ENCODE data around the gene RAB28. TPM values are rescaled to one million over a fixed set of nuclear protein-coding genes. Genes with fewer than 3 reads are reported as not detected.
A peak's percentile ranks its signal among the peaks of the same experiment; 100 is the strongest.

RAB28 gene
- total RNA-seq (2021; ENCODE audit: unreplicated experiment) (12.1 TPM), Bru-seq, nascent RNA (percentile 79 among the genes with signal in this experiment), BruChase-seq, experiment 1, labeled RNA remaining after a 6-hour chase (percentile 69 among the genes with signal in this experiment), BruChase-seq, experiment 2, labeled RNA remaining after a 2-hour chase (percentile 85 among the genes with signal in this experiment)
- polyA plus RNA-seq (2012) = 6.0 and 7.7 TPM in 2 replicates
- long read RNA-seq, transcript RAB28-201 (8 exons, 1,810 nt) = minor isoform, 11 of 37 reads
- long read RNA-seq, transcript RAB28-202 (7 exons, 1,715 nt) = major isoform, 15 of 37 reads
- long read RNA-seq, partial matches to known transcripts = 2 of 37 reads
- long read RNA-seq, other reads (novel, unspliced or antisense) = 7 of 37 reads

GRCh38 chr4:13484122-13484748, at the start of gene RAB28:
Gene RAB28 (minus strand): TSS chr4:13484340.
- no TSS peak for BruUV-seq (replicated peaks)
- no peak for TF ChIP-seq ATF3 (IDR thresholded peaks at IDR 0.05)
- no peak for TF ChIP-seq CEBPB (IDR thresholded peaks at IDR 0.05; ENCODE audit: low read depth)
- TF ChIP-seq FOSL1 (IDR thresholded peaks at IDR 0.05; ENCODE audit: low read depth) = no peak
- peak; percentile 34; the same call in 1 of the 2 replicates for TF ChIP-seq SIN3A (IDR thresholded peaks at IDR 0.05; ENCODE audit: low read depth)
- no peak for TF ChIP-seq SRF (IDR thresholded peaks at IDR 0.05; ENCODE audit: low read depth)
- no peak for TF ChIP-seq EZH2 (IDR thresholded peaks at IDR 0.05)
- TF ChIP-seq, protein P1, sequence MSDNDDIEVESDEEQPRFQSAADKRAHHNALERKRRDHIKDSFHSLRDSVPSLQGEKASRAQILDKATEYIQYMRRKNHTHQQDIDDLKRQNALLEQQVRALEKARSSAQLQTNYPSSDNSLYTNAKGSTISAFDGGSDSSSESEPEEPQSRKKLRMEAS (IDR thresholded peaks at IDR 0.05) = peak; percentile 68
- no peak for TF ChIP-seq TCF7L2 (IDR thresholded peaks at IDR 0.05; ENCODE audit: borderline replicate concordance, extremely low read depth, insufficient read depth, insufficient read length)
- TF ChIP-seq EGR1 (IDR thresholded peaks at IDR 0.05; ENCODE audit: low read depth) = peak; percentile 31; the same call in 1 of the 2 replicates
- TF ChIP-seq CBX3 (IDR thresholded peaks at IDR 0.05; ENCODE audit: low read depth) = no peak
- peak; percentile 28 for TF ChIP-seq POLR2A (IDR thresholded peaks at IDR 0.05; ENCODE audit: borderline replicate concordance, extremely low read depth, insufficient read depth, insufficient read length)
- TF ChIP-seq, protein P2, sequence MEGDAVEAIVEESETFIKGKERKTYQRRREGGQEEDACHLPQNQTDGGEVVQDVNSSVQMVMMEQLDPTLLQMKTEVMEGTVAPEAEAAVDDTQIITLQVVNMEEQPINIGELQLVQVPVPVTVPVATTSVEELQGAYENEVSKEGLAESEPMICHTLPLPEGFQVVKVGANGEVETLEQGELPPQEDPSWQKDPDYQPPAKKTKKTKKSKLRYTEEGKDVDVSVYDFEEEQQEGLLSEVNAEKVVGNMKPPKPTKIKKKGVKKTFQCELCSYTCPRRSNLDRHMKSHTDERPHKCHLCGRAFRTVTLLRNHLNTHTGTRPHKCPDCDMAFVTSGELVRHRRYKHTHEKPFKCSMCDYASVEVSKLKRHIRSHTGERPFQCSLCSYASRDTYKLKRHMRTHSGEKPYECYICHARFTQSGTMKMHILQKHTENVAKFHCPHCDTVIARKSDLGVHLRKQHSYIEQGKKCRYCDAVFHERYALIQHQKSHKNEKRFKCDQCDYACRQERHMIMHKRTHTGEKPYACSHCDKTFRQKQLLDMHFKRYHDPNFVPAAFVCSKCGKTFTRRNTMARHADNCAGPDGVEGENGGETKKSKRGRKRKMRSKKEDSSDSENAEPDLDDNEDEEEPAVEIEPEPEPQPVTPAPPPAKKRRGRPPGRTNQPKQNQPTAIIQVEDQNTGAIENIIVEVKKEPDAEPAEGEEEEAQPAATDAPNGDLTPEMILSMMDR (IDR thresholded peaks at IDR 0.05 in 2 of 3, conservative IDR thresholded peaks at IDR 0.05 in 1 of 3; ENCODE audit: borderline replicate concordance in 1 of 3, insufficient read depth in 1 of 3, low read depth in 2 of 3, low read length in 2 of 3) = no peak
- TF ChIP-seq SP1 (IDR thresholded peaks at IDR 0.05; ENCODE audit: low read depth) = peak; percentile 87
- TF ChIP-seq JUND (IDR thresholded peaks at IDR 0.05) = peak; percentile 76
- no peak for TF ChIP-seq RAD21 (IDR thresholded peaks at IDR 0.05; ENCODE audit: low read depth)
- TF ChIP-seq ELF1 (IDR thresholded peaks at IDR 0.05; ENCODE audit: borderline replicate concordance, low read depth) = no peak
- TF ChIP-seq ZFX (IDR thresholded peaks at IDR 0.05) = peak; percentile 62
- TF ChIP-seq, protein P3, sequence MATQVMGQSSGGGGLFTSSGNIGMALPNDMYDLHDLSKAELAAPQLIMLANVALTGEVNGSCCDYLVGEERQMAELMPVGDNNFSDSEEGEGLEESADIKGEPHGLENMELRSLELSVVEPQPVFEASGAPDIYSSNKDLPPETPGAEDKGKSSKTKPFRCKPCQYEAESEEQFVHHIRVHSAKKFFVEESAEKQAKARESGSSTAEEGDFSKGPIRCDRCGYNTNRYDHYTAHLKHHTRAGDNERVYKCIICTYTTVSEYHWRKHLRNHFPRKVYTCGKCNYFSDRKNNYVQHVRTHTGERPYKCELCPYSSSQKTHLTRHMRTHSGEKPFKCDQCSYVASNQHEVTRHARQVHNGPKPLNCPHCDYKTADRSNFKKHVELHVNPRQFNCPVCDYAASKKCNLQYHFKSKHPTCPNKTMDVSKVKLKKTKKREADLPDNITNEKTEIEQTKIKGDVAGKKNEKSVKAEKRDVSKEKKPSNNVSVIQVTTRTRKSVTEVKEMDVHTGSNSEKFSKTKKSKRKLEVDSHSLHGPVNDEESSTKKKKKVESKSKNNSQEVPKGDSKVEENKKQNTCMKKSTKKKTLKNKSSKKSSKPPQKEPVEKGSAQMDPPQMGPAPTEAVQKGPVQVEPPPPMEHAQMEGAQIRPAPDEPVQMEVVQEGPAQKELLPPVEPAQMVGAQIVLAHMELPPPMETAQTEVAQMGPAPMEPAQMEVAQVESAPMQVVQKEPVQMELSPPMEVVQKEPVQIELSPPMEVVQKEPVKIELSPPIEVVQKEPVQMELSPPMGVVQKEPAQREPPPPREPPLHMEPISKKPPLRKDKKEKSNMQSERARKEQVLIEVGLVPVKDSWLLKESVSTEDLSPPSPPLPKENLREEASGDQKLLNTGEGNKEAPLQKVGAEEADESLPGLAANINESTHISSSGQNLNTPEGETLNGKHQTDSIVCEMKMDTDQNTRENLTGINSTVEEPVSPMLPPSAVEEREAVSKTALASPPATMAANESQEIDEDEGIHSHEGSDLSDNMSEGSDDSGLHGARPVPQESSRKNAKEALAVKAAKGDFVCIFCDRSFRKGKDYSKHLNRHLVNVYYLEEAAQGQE (IDR thresholded peaks at IDR 0.05; ENCODE audit: low read depth) = no peak
- TF ChIP-seq EZH2phosphoT487 (IDR thresholded peaks at IDR 0.05; ENCODE audit: borderline replicate concordance) = no peak

More at GRCh38 chr4:13484122-13484748, at the start of gene RAB28:
- DNase-seq (ENCODE audit: low read depth, low spot score) = peak; percentile 86
- Histone ChIP-seq H3K27me3 (ENCODE audit: insufficient read depth, low read length) (no peaks in the 10 kb centered on the region), H3K27ac (ENCODE audit: low read depth, low read length) (peak within 1 kb of the TSS; percentile 73), H3K4me3 (replicated peaks in 1 of 2; ENCODE audit: low read depth in 1 of 2, low read length in 2 of 2) (peak within 1 kb of the TSS; percentile 65 to 79), H3K9ac (ENCODE audit: low read length) (peak within 1 kb of the TSS; percentile 88), H3K79me2 (ENCODE audit: insufficient read depth, low read length) (peaks cover 44% of the 10 kb centered on the region), H3K36me3 (ENCODE audit: control insufficient read depth in 1 of 2, insufficient read depth in 2 of 2, low read length in 2 of 2) (no peaks in the 10 kb centered on the region), H3K9me2 (ENCODE audit: insufficient read depth) (no peaks in the 10 kb centered on the region), H3K4me1 (ENCODE audit: control insufficient read depth in 1 of 2, insufficient read depth in 2 of 2, low read length in 2 of 2) (peaks cover 4 to 24% of the 10 kb centered on the region in 2 experiments; a peak in 2 of 4 replicates), H4K20me1 (ENCODE audit: insufficient read depth) (no peaks in the 10 kb centered on the region), H3K9me3 (ENCODE audit: control insufficient read depth in 1 of 2, insufficient read depth in 1 of 2, low read depth in 1 of 2, low read length in 2 of 2) (no peaks in the 10 kb centered on the region), H2AFZ (ENCODE audit: low read depth, low read length, poor library complexity, severe bottlenecking) (peak within 1 kb of the TSS; percentile 84), H3K4me2 (ENCODE audit: low read length) (peak within 1 kb of the TSS; percentile 94)
- CTCF ChIA-PET = no interaction called here
- POLR2A ChIA-PET = interaction anchor here (0.9 kb wide), 1 partner anchor 13 kb away, joined by 4 read pairs; no protein-coding TSS in a partner anchor
- intact Hi-C loops (cut with micrococcal nuclease) = no loop called here
- RAD21 ChIA-PET (ENCODE audit: low non-redundant PET in 1 of 2, low total read pairs in 2 of 2, uncharacterized antibody in 2 of 2, unreplicated experiment in 2 of 2) = no interaction called here
- peak; percentile 91 for ATAC-seq

Data from HCT116 (cell line).